NCI-H128 (cell line): Measurements from ENCODE around the gene KIR3DL1.
"Not testable (repeated sequence)": the region's sequence is repeated elsewhere in the genome, so short reads cannot be mapped to it uniquely, and the experiment has no call there.

Source experiments
- DNase-seq: peaks from one replicate; lab custom pipeline; 2025; ENCODE audit not compliant: unreplicated experiment; lab: John Stamatoyannopoulos, UW

KIR3DL1 gene

GRCh38 chr19:54814571-54814970 lies 1.7 kb upstream of the KIR3DL1 start:
- DNase-seq, result not testable (repeated sequence)

GRCh38 chr19:54817670-54818536 lies 1.6 kb downstream of the KIR3DL1 start:
- DNase-seq, result no peak

DNA sequence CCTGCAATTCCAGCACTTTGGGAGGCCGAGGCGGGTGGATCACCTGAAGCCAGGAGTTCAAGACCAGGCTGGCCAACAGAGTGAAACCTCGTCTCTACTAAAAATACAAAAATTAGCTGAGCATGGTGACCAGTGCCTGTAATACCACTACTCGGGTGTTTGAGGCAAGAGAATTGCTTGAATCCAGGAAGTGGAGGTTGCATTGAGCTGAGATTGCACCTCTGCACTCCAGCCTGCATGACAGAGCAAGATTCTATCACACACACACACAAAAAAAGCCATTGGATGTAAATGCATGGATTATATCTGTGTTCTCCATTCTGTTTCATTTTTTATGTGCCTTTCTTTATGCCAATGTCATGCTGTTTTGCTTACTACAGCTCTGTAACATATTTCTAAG lies 8.1 kb downstream of the KIR3DL1 start:
- not testable (repeated sequence) for DNase-seq

DNA sequence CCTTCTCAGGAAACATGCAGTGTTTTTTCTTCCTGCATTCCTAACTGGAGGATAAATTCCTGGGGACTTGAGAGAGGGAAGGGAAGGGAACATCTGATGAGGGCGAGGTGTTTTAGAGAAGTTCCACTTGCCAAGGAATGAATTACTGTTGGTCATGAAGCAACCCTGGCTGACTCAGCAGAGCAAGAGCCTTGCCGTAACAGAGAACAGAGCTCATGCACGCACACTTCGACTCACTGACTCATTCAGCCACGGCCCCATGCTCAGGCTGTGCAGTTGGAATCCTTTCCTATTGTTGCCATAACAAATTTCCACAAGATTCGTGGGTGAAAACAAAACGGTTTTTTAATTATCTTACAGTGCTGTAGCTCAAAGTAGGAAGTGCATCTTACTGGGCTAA lies 9.1 kb downstream of the KIR3DL1 start:
- DNase-seq, result not testable (repeated sequence)

DNA sequence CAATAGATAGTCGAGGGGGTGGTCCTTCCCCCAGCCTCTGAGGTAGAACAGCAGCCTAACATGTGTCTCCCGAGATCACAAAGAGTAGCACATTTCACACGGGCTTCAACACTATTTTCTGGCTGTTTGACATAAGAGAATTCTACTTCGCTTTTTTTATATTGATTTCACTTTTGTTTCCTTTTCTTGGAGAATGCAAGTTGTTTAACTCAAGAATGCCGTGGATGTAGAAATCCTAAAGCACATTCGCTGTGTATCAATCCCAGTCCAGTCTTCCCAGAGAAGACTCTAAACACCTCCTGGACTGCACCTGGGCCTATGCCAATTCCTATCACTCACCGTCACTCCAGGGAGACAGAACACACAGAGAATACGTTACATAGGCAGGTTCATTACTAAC lies 11.8 kb downstream of the KIR3DL1 start:
- not testable (repeated sequence) for DNase-seq

DNA sequence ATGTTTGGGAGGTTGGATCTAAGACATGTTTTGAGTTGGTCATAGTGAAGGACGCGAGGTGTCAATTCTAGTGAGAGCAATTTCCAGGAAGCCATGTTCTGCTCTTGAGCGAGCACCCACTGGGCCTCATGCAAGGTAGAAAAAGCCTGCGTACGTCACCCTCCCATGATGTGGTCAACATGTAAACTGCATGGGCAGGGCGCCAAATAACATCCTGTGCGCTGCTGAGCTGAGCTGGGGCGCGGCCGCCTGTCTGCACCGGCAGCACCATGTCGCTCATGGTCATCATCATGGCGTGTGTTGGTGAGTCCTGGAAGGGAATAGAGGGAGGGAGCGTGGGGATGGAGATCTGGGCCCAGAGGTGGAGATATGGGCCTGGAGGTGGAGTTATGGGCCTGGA lies 16.2 kb downstream of the KIR3DL1 start, which contains the start of gene KIR2DS4:
Gene KIR2DS4 (plus strand): TSS at position 181 of the 400 bp plus-strand sequence.
- DNase-seq, result not testable (repeated sequence)

DNA sequence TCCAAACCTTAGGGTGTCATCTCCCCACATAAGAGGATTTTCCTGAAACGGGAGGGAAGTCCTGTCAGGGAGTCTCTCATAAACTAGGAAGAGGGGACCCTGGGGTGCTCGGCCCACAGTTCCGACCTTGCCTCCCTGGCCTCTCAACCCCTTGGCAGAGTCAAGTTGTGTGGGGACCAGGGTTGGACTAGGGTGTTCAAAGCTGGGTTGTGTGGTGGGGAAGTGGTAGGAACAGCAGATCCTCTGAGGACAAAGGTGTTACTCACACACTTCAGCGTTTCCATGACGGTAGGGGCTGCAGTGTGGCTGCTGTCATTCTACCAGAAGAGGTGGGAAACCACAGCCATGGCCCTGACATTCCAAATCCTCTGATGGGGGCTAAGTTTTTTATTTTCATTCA lies 18.9 kb downstream of the KIR3DL1 start:
- not testable (repeated sequence) for DNase-seq

- not testable (repeated sequence) for DNase-seq
Observed at GRCh38 chr19:54837522-54837921, 21.3 kb downstream of the KIR3DL1 start.

GRCh38 chr19:54843171-54843570 lies 26.9 kb downstream of the KIR3DL1 start:
- DNase-seq, result not testable (repeated sequence)

GRCh38 chr19:54850061-54850640 lies 33.9 kb downstream of the KIR3DL1 start, which contains the start of gene KIR3DL2:
KIR3DL2 (plus strand) TSS chr19:54850443; CDS start chr19:54850476, 33 bp downstream.
- DNase-seq, result not testable (repeated sequence)

DNA sequence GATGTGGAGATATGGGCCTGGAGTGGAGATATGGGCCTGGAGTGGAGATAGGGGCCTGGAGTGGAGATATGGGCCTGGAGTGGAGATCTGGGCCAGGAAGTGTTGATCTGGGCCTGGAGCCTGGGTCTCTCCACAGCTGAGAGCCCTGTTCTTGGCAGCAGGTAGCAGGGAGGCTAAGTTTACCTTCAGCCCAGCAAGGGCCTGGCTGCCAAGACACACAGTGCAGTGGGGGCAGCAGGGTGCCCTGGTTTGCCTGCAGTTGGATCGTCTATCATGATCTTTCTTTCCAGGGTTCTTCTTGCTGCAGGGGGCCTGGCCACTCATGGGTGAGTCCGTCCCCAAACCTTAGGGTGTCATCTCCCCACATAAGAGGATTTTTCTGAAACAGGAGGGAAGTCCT lies 34.7 kb downstream of the KIR3DL1 start:
- no peak for DNase-seq

DNA sequence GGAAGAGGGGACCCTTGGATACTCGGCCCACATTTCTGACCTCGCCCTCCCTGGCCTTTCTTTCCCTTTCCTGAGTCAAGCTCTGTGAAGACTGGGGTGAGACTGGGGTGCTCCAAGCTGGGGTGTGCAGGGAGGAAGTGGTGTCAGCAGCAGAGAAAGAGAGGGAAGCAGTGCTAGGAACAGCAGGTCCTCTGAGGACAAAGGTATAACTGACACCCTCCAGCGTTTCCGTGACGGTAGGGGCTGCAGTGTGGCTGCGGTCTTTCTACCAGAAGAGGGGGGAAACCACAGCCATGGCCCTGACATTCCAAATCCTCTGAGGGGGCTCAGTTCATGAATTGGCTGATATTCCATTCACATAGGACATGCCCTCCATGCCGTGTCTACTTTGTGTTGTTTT lies 35.1 kb downstream of the KIR3DL1 start:
- no peak for DNase-seq

DNA sequence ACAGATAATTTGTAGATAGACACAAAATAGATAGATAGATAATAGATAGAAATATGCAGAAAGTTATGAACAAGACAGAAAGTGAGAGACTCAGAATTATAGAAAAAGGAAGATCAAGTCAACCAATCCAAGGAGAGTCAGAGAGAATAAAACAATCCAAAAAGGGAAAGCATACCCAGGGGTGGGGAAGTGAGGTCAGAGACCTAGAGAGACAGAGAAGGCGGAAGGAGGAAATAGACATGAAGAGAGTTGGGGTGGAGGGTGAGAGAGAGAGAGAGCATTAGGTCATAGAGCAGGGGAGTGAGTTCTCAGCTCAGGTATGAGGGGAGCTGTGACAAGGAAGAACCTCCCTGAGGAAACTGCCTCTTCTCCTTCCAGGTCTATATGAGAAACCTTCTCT lies 39.0 kb downstream of the KIR3DL1 start:
- DNase-seq, result not testable (repeated sequence)

DNA sequence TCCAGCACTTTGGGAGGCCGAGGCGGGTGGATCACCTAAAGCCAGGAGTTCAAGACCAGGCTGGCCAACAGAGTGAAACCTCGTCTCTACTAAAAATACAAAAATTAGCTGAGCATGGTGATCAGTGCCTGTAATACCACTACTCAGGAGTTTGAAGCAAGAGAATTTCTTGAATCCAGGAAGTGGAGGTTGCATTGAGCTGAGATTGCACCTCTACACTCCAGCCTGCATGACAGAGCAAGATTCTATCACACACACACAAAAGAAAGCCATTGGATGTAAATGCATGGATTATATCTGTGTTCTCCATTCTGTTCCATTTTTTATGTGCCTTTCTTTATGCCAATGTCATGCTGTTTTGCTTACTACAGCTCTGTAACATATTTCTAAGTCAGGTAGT lies 42.2 kb downstream of the KIR3DL1 start:
- not testable (repeated sequence) for DNase-seq

- DNase-seq, result not testable (repeated sequence)
Observed at GRCh38 chr19:54859421-54859820, 43.2 kb downstream of the KIR3DL1 start.

GRCh38 chr19:54863459-54863858 lies 47.2 kb downstream of the KIR3DL1 start:
- not testable (repeated sequence) for DNase-seq

- no peak for DNase-seq
Observed at GRCh38 chr19:54871696-54872095, 55.4 kb downstream of the KIR3DL1 start.

GRCh38 chr19:54873990-54874389 lies 57.7 kb downstream of the KIR3DL1 start, which contains the start of gene FCAR:
FCAR (plus strand) TSS chr19:54874235; CDS start chr19:54874290, 55 bp downstream.
- DNase-seq, result no peak

- no peak for DNase-seq
Observed at GRCh38 chr19:54875506-54875905, 59.2 kb downstream of the KIR3DL1 start.

GRCh38 chr19:54877471-54877870 lies 61.2 kb downstream of the KIR3DL1 start:
- no peak for DNase-seq
